Kidney (tissue), 14 donors: ENCODE data around the gene DVL2. TPM values are rescaled to one million over a fixed set of nuclear protein-coding genes. Genes with fewer than 3 reads are reported as not detected.

Experiments used
- DNase-seq, 5 donors: peaks; one replicate each; pipeline ENCODE4 v3.0.0-alpha.2; 2013 to 2020
- FAIRE-seq: peaks from 2 replicates; lab custom pipeline; 2012; peaks lifted over from hg19 to GRCh38; lab: Jason Lieb, UNC
- H3K27ac ChIP-seq, 2 donors: one replicate each; pipeline ENCODE4 v1.7.0; 2013; ENCODE audit warnings: low read depth in 2 of 2, low read length in 2 of 2, inconsistent platforms in 1 of 2
- H3K27me3 ChIP-seq: one replicate; pipeline ENCODE4 v1.7.1; 2013; ENCODE audit warnings: low read length, inconsistent platforms; ENCODE audit not compliant: control insufficient read depth, insufficient read depth
- H3K36me3 ChIP-seq, 3 donors: one replicate each; pipeline versions ENCODE4 v1.7.0 to v1.7.1; 2013; ENCODE audit warnings: low read length in 3 of 3, control low read depth in 1 of 3, inconsistent platforms in 1 of 3; ENCODE audit not compliant: insufficient read depth in 3 of 3, control insufficient read depth in 2 of 3
- H3K4me1 ChIP-seq, 3 donors: one replicate each; pipeline versions ENCODE4 v1.7.0 to v1.7.1; 2013; ENCODE audit warnings: low read length in 3 of 3, inconsistent platforms in 1 of 3, low read depth in 1 of 3; ENCODE audit not compliant: control insufficient read depth in 2 of 3, insufficient read depth in 2 of 3
- H3K4me3 ChIP-seq, 3 donors: one replicate each; pipeline versions ENCODE4 v1.7.0 to v1.8.1; 2013; ENCODE audit warnings: low read length in 3 of 3, control low read depth in 1 of 3, inconsistent platforms in 1 of 3
- H3K9ac ChIP-seq, 3 donors: one replicate each; pipeline versions ENCODE4 v1.7.0 to v1.7.1; 2013; ENCODE audit warnings: low read length in 3 of 3, control low read depth in 1 of 3, inconsistent platforms in 1 of 3
- H3K9me3 ChIP-seq, 3 donors: one replicate each; pipeline versions ENCODE4 v1.7.0 to v1.7.1; 2013; ENCODE audit warnings: low read length in 3 of 3, control low read depth in 1 of 3, inconsistent platforms in 1 of 3; ENCODE audit not compliant: control insufficient read depth in 2 of 3, insufficient read depth in 1 of 3
- intact Hi-C: fragments of 100-400 bp; cut with DNase I; formaldehyde crosslinking; loops from one replicate; pipeline ENCODE4 v1.11.1; 2022
- polyA plus RNA-seq: library from polyadenylated mRNA; stranded (reverse); fragments of 350-450 nt; fragmentation: Illumina TruSeq; extraction: RNeasy Lipid Tissue Mini Kit (QIAGEN cat#74804); gene quantifications from one replicate; pipeline ENCODE4 v1.2.3, GENCODE V29; 2014; ENCODE audit warnings: low read depth, low replicate concordance; ENCODE audit not compliant: insufficient read depth
- total RNA-seq: library from RNA; stranded (reverse); fragmentation: NEBNext Ultra II Directional; extraction: Animal tissue kit (Norgen Biotek cat#: 25700); gene quantifications from one replicate; pipeline ENCODE4 v1.2.1, GENCODE V29; 2021
- TF ChIP-seq, protein P1 (sequence below): IDR thresholded peaks from 3 replicates; pipeline ENCODE4 v1.5.1; 2012; ENCODE audit warnings: mild to moderate bottlenecking, moderate library complexity, borderline replicate concordance; ENCODE audit not compliant: insufficient read depth; ENCODE audit errors: extremely low read depth
- donor health status: control.
- donor health status: control.
- donor health status: control.
- donor health status: control.
- donor health status: control.
- donor health status: DM: yes; HTN: yes; CAD: no.
- donor health status: Normal renal cell carcinoma (clear cell type).

Gene DVL2
- total and polyA plus RNA-seq, 2 donors from 2014 or later: 18.0 to 35.8 TPM

DNA sequence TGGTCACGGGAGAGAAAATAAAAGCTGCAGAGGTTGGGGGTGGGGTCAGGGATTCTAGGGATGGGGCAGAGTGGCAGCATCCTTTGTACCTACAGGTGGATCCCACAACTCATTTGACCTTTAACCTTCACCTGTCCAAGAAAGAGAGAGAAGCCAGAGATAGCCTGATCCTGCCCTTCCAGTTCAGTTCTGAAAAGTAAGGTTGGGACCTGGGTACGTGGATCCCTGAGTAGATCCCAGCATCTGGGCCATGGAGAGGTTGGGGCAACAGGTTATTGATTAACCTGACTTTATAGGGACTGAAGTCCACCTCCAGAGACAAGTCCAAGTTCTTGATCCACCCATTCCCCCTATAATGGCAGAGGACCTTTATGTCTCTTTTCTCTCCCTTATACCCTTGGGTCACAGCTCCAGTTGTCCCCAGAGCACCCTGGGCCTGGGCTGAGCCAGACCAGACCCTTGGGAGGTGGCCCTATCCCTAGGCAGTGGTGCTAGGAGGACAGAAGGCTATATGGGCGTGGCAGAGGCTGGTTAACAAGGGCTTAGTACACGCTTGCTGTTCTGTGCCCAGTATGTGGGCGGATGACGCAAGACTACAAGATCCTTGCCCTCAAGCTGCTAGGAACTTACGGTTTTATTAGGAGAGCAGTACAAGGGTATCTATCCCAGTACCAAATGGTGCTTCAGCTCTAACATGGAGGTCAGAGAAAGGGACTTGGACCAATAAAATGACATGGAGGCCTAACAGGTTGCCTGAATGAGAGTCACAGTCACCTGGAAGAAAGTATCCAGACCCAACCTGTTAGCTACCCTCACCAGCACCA, 24.6 kb upstream of the DVL2 start:
- no peak for FAIRE-seq
- Histone ChIP-seq H3K9ac (no peak overlapping the region), H3K4me1 (peaks cover 0 to 21% (median 3%) of the 10 kb centered on the region in 3 donors), H3K4me3 (peak overlapping the region in 1 of 3 donors; percentile 26), H3K27me3 (no peaks in the 10 kb centered on the region), H3K36me3 (peaks cover 0 to 19% (median 7%) of the 10 kb centered on the region in 3 donors), H3K27ac (peak overlapping the region; percentile 66 to 76), H3K9me3 (no peaks in the 10 kb centered on the region)
- TF ChIP-seq, protein P1, sequence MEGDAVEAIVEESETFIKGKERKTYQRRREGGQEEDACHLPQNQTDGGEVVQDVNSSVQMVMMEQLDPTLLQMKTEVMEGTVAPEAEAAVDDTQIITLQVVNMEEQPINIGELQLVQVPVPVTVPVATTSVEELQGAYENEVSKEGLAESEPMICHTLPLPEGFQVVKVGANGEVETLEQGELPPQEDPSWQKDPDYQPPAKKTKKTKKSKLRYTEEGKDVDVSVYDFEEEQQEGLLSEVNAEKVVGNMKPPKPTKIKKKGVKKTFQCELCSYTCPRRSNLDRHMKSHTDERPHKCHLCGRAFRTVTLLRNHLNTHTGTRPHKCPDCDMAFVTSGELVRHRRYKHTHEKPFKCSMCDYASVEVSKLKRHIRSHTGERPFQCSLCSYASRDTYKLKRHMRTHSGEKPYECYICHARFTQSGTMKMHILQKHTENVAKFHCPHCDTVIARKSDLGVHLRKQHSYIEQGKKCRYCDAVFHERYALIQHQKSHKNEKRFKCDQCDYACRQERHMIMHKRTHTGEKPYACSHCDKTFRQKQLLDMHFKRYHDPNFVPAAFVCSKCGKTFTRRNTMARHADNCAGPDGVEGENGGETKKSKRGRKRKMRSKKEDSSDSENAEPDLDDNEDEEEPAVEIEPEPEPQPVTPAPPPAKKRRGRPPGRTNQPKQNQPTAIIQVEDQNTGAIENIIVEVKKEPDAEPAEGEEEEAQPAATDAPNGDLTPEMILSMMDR: no peak
- intact Hi-C loops: no loop called here
- no peak for DNase-seq

DNA sequence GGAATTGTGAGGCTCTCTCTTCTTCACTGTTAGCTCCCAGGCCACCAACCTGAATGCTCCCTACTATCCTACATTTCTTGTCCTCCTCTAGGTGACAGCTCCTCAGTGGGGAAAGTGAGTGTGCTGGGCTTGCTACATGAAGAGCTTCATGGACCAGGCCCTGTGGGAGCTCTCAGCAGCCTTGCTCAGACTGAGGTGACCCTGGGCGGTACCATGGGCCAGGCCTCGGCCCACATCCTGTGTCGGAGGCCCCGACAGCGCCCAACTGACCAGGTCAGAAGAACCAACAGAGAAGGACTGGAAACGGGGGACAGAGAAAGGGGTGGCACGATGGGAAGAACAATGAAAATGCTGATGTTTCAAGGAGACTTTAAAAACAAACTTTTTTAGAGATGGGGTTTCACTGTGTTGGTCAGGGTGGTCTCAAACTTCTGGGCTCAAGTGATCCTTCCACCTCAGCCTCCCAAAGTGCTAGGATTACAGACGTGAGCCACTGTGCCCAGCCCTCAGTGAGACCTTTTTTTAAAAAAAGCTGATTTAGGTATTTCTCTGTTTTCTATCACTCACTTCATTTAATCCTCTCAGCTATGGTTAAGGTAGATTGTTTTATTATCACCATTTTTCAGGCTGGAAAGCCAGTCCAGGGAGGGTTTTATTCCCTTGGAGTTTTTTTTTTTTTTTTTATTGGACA, 22.6 kb upstream of the DVL2 start:
- DNase-seq (no peak), FAIRE-seq (no peak)
- TF ChIP-seq, protein P1: no peak
- no peak overlapping the region for H3K4me3 ChIP-seq
- peaks cover 0 to 20% (median 7%) of the 10 kb centered on the region in 3 donors for H3K36me3 ChIP-seq
- H3K9ac ChIP-seq: no peak overlapping the region
- H3K27ac ChIP-seq: no peak overlapping the region
- H3K9me3 ChIP-seq: no peaks in the 10 kb centered on the region
- H3K4me1 ChIP-seq: peaks cover 5 to 15% (median 12%) of the 10 kb centered on the region in 3 donors
- no peaks in the 10 kb centered on the region for H3K27me3 ChIP-seq
- intact Hi-C loops: no loop called here

DNA sequence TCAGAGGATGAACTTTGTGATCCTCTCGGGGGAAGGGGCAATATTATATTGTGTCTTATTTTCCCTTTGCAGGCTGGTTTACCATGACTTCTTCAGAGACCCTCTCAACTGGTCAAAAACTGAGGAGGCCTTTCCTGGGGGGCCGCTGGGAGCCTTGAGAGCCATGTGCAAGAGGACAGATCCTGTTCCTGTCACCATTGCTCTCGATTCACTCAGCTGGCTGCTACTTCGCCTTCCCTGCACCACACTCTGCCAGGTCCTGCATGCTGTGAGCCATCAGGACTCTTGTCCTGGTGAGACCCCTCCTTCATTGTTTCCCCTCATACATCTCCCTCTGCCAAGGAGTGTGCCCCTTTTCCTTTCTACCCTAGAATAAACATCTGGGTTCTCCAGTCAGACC, 20.2 kb upstream of the DVL2 start:
- H3K4me3 ChIP-seq: no peak overlapping the region
- intact Hi-C loops: no loop called here
- no peaks in the 10 kb centered on the region for H3K9me3 ChIP-seq
- peaks cover 0 to 20% (median 7%) of the 10 kb centered on the region in 3 donors for H3K36me3 ChIP-seq
- DNase-seq: no peak
- TF ChIP-seq, protein P1: no peak
- H3K27ac ChIP-seq: no peak overlapping the region
- H3K9ac ChIP-seq: no peak overlapping the region
- FAIRE-seq: no peak
- H3K4me1 ChIP-seq: peaks cover 5 to 22% (median 16%) of the 10 kb centered on the region in 3 donors
- no peaks in the 10 kb centered on the region for H3K27me3 ChIP-seq
